ENCODE data around the gene STKLD1.

GRCh38 chr9:133439337-133439736, 63.2 kb downstream of the STKLD1 start:
- TF ChIP-seq EZH2 (IDR thresholded peaks at IDR 0.05; ENCODE audit: low read depth) (no peak), CTCF (conservative IDR thresholded peaks at IDR 0.05) (no peak)

Measured in PC-9 (cell line).